ENCODE measurements around the gene CDH4. TPM values are rescaled to one million over a fixed set of nuclear protein-coding genes. Genes with fewer than 3 reads are reported as not detected.

CDH4 gene
- total RNA-seq, 1 experiment from 2014 or later: 5.3 TPM

DNA sequence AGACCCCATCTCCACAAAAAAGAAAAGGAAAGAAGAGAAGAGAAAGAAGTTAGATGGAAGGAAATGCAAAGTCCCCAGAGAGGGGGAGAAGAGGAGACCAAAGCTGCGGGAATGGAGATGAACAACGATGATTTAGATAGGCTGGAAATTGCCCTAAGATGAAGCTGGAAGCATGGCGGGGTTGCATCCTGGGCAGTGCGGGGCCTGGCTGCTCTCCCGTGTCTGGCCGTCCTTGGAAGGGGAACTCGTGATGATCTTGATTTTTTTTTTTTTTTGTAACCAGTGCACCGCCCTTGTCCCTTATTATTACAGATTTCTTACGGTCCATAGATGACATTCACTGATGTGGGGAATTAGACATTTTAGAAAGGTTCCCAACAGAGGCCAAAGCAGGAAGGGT is 276.5 kb downstream of the CDH4 start:
- no peak for ATAC-seq
- no peak for DNase-seq (ENCODE audit: low spot score)
- Mint-ChIP-seq H3K4me3 (no peak overlapping the region), H3K9me3 (no peaks in the 10 kb centered on the region), H3K36me3 (no peaks in the 10 kb centered on the region), H3K27me3 (ENCODE audit: low read depth) (peaks cover 19% of the 10 kb centered on the region), H3K4me1 (peaks cover 18% of the 10 kb centered on the region), H3K27ac (no peak overlapping the region)
- CTCF ChIA-PET: no interaction called here
- POLR2A ChIA-PET: no interaction called here
- TF ChIP-seq ZNF281 (CRISPR knock-in tag; IDR thresholded peaks at IDR 0.05) (no peak), FOXK1 (CRISPR knock-in tag; IDR thresholded peaks at IDR 0.05) (no peak), TP53 (CRISPR knock-in tag; IDR thresholded peaks at IDR 0.05) (no peak), ERG (CRISPR knock-in tag; IDR thresholded peaks at IDR 0.05) (no peak), MYBL2 (CRISPR knock-in tag; IDR thresholded peaks at IDR 0.05) (no peak), NFE2L1 (CRISPR knock-in tag; IDR thresholded peaks at IDR 0.05) (no peak), ZNF263 (CRISPR knock-in tag; IDR thresholded peaks at IDR 0.05; ENCODE audit: low read depth) (no peak), TEAD1 (CRISPR knock-in tag; IDR thresholded peaks at IDR 0.05) (no peak), CREB1 (CRISPR knock-in tag; IDR thresholded peaks at IDR 0.05) (no peak), PRRX2 (CRISPR knock-in tag; IDR thresholded peaks at IDR 0.05) (no peak), ZNF219 (CRISPR knock-in tag; IDR thresholded peaks at IDR 0.05; ENCODE audit: borderline replicate concordance) (no peak), HMGXB4 (CRISPR knock-in tag; IDR thresholded peaks at IDR 0.05) (no peak)
- TF ChIP-seq, protein P1, sequence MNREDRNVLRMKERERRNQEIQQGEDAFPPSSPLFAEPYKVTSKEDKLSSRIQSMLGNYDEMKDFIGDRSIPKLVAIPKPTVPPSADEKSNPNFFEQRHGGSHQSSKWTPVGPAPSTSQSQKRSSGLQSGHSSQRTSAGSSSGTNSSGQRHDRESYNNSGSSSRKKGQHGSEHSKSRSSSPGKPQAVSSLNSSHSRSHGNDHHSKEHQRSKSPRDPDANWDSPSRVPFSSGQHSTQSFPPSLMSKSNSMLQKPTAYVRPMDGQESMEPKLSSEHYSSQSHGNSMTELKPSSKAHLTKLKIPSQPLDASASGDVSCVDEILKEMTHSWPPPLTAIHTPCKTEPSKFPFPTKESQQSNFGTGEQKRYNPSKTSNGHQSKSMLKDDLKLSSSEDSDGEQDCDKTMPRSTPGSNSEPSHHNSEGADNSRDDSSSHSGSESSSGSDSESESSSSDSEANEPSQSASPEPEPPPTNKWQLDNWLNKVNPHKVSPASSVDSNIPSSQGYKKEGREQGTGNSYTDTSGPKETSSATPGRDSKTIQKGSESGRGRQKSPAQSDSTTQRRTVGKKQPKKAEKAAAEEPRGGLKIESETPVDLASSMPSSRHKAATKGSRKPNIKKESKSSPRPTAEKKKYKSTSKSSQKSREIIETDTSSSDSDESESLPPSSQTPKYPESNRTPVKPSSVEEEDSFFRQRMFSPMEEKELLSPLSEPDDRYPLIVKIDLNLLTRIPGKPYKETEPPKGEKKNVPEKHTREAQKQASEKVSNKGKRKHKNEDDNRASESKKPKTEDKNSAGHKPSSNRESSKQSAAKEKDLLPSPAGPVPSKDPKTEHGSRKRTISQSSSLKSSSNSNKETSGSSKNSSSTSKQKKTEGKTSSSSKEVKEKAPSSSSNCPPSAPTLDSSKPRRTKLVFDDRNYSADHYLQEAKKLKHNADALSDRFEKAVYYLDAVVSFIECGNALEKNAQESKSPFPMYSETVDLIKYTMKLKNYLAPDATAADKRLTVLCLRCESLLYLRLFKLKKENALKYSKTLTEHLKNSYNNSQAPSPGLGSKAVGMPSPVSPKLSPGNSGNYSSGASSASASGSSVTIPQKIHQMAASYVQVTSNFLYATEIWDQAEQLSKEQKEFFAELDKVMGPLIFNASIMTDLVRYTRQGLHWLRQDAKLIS (CRISPR knock-in tag; IDR thresholded peaks at IDR 0.05; ENCODE audit: borderline replicate concordance): no peak

DNA sequence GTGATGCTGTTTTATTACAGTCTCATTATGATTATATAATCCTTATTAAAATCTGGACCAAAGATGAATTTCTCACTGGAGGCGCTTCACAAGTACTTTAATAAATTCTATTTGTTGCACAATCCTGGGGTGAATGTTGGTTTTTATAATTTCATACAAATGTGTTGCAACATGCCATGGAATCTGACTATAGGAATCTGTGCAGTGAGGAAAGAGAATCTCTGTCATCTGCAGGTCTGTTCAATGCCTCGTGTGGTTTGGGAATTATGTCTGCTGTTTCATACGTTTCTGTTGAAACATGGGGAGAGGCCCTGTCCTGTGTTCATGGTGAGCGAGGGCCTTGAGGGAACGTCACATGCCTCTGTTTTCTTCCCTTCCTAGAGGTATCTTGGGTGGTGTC is 277.3 kb downstream of the CDH4 start:
- TF ChIP-seq E2F1 (CRISPR knock-in tag; IDR thresholded peaks at IDR 0.05) (no peak), ZNF423 (CRISPR knock-in tag; IDR thresholded peaks at IDR 0.05) (no peak), IRF1 (CRISPR knock-in tag; IDR thresholded peaks at IDR 0.05) (no peak)
- Mint-ChIP-seq H3K36me3 (no peaks in the 10 kb centered on the region), H3K27ac (no peak overlapping the region), H3K4me3 (no peak overlapping the region), H3K9me3 (no peaks in the 10 kb centered on the region), H3K4me1 (peaks cover 18% of the 10 kb centered on the region), H3K27me3 (ENCODE audit: low read depth) (peaks cover 23% of the 10 kb centered on the region)
- DNase-seq (ENCODE audit: low spot score) (no peak), ATAC-seq (no peak)
- ChIA-PET CTCF (no interaction called here), POLR2A (no interaction called here)
